Measurements from ENCODE around the gene RFNG. TPM values are rescaled to one million over a fixed set of nuclear protein-coding genes. Genes with fewer than 3 reads are reported as not detected.

Gene RFNG
- total RNA-seq, 1 experiment from 2014 or later, result 52.0 TPM

DNA sequence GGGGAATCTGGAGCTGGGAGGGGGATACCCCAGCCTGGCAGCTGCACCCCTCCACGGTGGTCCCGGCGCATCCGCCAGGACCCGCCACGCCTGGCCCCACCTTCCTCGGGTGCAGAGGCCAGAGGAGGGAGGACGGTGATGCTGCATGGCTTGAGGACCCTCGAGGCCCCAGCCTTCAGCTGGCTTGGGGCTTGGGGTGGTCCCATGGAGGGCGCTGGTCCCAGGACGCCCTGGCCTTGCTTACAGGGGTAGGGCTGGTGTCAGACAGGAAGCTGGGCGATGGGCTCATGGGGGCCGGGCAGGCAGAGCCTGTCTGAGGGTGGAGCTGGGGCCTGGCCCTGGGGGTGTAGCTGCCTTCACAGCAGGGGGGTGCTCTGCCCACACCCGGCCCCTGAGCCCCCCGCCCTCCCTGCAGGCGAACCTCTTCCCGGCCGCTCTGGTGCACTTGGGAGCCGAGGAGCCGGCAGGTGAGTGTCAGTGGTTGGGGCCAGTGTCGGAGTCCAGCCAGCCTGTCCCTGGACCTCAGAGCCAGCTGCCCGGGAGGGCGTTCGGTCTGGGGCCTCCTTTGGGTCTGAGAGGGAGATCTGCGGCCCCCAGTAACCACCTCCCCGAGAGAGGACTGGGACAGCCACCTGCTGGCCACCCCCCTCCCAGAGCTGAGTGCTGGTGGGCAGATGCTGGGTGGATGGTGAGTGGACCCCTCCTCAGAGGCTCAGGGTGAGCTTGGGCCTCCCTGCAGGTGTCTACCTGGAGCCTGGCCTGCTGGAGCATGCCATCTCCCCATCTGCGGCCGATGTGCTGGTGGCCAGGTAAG is 35.3 kb downstream of the RFNG start:
- no peak overlapping the region for H3K9ac ChIP-seq (ENCODE audit: low read length)
- no peak overlapping the region for H2AFZ ChIP-seq (ENCODE audit: low read depth, low read length, poor library complexity, severe bottlenecking)
- DNase-seq (ENCODE audit: low read depth, low spot score) (no peak), ATAC-seq (no peak)
- no peaks in the 10 kb centered on the region for H3K9me3 ChIP-seq (ENCODE audit: control insufficient read depth in 1 of 2, insufficient read depth in 1 of 2, low read depth in 1 of 2, low read length in 2 of 2)
- ChIA-PET POLR2A (interaction anchor here (0.9 kb wide), 1 partner anchor 57 kb away, joined by 3 read pairs; no protein-coding TSS in a partner anchor), RAD21 (ENCODE audit: low non-redundant PET in 1 of 2, low total read pairs in 2 of 2, uncharacterized antibody in 2 of 2, unreplicated experiment in 2 of 2) (no interaction called here), CTCF (no interaction called here)
- H3K27ac ChIP-seq (ENCODE audit: low read depth, low read length), result no peak overlapping the region; the same call in 1 of the 2 replicates
- peaks cover 0 to 10% of the 10 kb centered on the region in 2 experiments; a peak in 1 of 4 replicates for H3K36me3 ChIP-seq (ENCODE audit: control insufficient read depth in 1 of 2, insufficient read depth in 2 of 2, low read length in 2 of 2)
- H3K4me1 ChIP-seq (ENCODE audit: control insufficient read depth in 1 of 2, insufficient read depth in 2 of 2, low read length in 2 of 2), result peaks cover 21 to 31% of the 10 kb centered on the region in 2 experiments
- intact Hi-C loops (cut with micrococcal nuclease), result no loop called here
- H3K4me2 ChIP-seq (ENCODE audit: low read length), result no peak overlapping the region
- H4K20me1 ChIP-seq (ENCODE audit: insufficient read depth), result peaks cover under 1% of the 10 kb centered on the region; the same call in 1 of the 2 replicates
- no peak for TF ChIP-seq SRF (IDR thresholded peaks at IDR 0.05; ENCODE audit: low read depth)
- no peak for TF ChIP-seq RAD21 (IDR thresholded peaks at IDR 0.05; ENCODE audit: low read depth)
- TF ChIP-seq TCF7L2 (IDR thresholded peaks at IDR 0.05; ENCODE audit: borderline replicate concordance, extremely low read depth, insufficient read depth, insufficient read length), result no peak
- TF ChIP-seq JUND (IDR thresholded peaks at IDR 0.05), result no peak
- TF ChIP-seq CBX3 (IDR thresholded peaks at IDR 0.05; ENCODE audit: low read depth), result no peak
- no peak for TF ChIP-seq YY1 (IDR thresholded peaks at IDR 0.05; ENCODE audit: extremely low read depth, insufficient replicate concordance, low read depth, low read length)
- no peak for TF ChIP-seq EGR1 (IDR thresholded peaks at IDR 0.05; ENCODE audit: low read depth)
- no peak for TF ChIP-seq FOSL1 (IDR thresholded peaks at IDR 0.05; ENCODE audit: low read depth)
- H3K4me3 ChIP-seq (replicated peaks in 1 of 2; ENCODE audit: low read depth in 1 of 2, low read length in 2 of 2), result no peak overlapping the region
- BruUV-seq (replicated peaks), result no TSS peak
- H3K27me3 ChIP-seq (ENCODE audit: insufficient read depth, low read length), result no peaks in the 10 kb centered on the region
- no peaks in the 10 kb centered on the region for H3K9me2 ChIP-seq (ENCODE audit: insufficient read depth)
- peaks cover 20% of the 10 kb centered on the region for H3K79me2 ChIP-seq (ENCODE audit: insufficient read depth, low read length)

DNA sequence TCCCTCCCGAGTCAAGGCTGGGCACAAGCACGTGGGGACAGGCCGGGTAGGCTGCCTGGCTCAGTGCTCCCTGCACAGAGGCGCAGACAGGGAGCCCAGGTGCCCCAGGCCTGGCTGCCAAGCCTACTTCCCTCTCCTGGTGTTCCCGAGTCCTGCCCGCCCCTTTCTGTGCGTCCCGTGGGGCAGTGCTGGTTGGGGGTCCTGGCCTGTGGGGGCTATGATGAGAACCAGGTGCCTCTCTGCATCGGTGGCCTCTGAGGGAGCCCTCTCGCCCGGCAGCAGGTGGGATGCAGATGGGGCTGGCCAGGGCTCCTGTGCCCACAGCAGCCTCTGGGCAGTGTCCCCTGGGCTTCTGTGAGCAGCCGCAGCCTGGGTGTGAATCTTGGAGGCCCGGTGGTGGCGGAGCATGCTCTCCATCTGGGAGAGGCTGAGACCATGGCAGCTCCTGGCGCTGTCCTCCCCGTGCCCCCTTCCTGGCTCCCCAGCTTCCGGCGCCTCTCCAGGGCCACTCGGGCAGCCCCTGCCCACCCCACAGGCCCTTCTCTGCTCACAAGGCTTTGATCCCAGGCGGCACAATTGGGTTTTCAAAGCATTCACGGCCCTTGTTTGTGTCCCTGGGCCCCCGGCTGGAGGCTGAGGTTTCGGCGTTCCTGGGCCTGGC is 36.2 kb downstream of the RFNG start:
- DNase-seq (ENCODE audit: low read depth, low spot score), result no peak
- Histone ChIP-seq H3K9me3 (ENCODE audit: control insufficient read depth in 1 of 2, insufficient read depth in 1 of 2, low read depth in 1 of 2, low read length in 2 of 2) (no peaks in the 10 kb centered on the region), H3K9me2 (ENCODE audit: insufficient read depth) (no peaks in the 10 kb centered on the region), H3K9ac (ENCODE audit: low read length) (no peak overlapping the region), H3K4me1 (ENCODE audit: control insufficient read depth in 1 of 2, insufficient read depth in 2 of 2, low read length in 2 of 2) (peaks cover 20 to 23% of the 10 kb centered on the region in 2 experiments), H3K4me3 (replicated peaks in 1 of 2; ENCODE audit: low read depth in 1 of 2, low read length in 2 of 2) (no peak overlapping the region), H4K20me1 (ENCODE audit: insufficient read depth) (no peaks in the 10 kb centered on the region; the same call in 1 of the 2 replicates), H3K27me3 (ENCODE audit: insufficient read depth, low read length) (no peaks in the 10 kb centered on the region), H3K4me2 (ENCODE audit: low read length) (no peak overlapping the region), H2AFZ (ENCODE audit: low read depth, low read length, poor library complexity, severe bottlenecking) (no peak overlapping the region), H3K36me3 (ENCODE audit: control insufficient read depth in 1 of 2, insufficient read depth in 2 of 2, low read length in 2 of 2) (peaks cover 0 to 10% of the 10 kb centered on the region in 2 experiments; a peak in 1 of 4 replicates), H3K79me2 (ENCODE audit: insufficient read depth, low read length) (peaks cover 12% of the 10 kb centered on the region), H3K27ac (ENCODE audit: low read depth, low read length) (no peak overlapping the region; the same call in 1 of the 2 replicates)
- CTCF ChIA-PET, result no interaction called here
- no peak for ATAC-seq
- TF ChIP-seq SRF (IDR thresholded peaks at IDR 0.05; ENCODE audit: low read depth) (no peak), TCF7L2 (IDR thresholded peaks at IDR 0.05; ENCODE audit: borderline replicate concordance, extremely low read depth, insufficient read depth, insufficient read length) (no peak), FOSL1 (IDR thresholded peaks at IDR 0.05; ENCODE audit: low read depth) (no peak), ZNF274 (IDR thresholded peaks at IDR 0.05; ENCODE audit: low read depth, low read length) (no peak), EZH2 (IDR thresholded peaks at IDR 0.05) (no peak), EZH2phosphoT487 (IDR thresholded peaks at IDR 0.05; ENCODE audit: borderline replicate concordance) (no peak), EGR1 (IDR thresholded peaks at IDR 0.05; ENCODE audit: low read depth) (no peak)
- TF ChIP-seq, protein P1, sequence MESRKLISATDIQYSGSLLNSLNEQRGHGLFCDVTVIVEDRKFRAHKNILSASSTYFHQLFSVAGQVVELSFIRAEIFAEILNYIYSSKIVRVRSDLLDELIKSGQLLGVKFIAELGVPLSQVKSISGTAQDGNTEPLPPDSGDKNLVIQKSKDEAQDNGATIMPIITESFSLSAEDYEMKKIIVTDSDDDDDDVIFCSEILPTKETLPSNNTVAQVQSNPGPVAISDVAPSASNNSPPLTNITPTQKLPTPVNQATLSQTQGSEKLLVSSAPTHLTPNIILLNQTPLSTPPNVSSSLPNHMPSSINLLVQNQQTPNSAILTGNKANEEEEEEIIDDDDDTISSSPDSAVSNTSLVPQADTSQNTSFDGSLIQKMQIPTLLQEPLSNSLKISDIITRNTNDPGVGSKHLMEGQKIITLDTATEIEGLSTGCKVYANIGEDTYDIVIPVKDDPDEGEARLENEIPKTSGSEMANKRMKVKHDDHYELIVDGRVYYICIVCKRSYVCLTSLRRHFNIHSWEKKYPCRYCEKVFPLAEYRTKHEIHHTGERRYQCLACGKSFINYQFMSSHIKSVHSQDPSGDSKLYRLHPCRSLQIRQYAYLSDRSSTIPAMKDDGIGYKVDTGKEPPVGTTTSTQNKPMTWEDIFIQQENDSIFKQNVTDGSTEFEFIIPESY (IDR thresholded peaks at IDR 0.05; ENCODE audit: extremely low read depth, insufficient replicate concordance, low read length), result no peak
- TF ChIP-seq, protein P2, sequence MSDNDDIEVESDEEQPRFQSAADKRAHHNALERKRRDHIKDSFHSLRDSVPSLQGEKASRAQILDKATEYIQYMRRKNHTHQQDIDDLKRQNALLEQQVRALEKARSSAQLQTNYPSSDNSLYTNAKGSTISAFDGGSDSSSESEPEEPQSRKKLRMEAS (IDR thresholded peaks at IDR 0.05), result no peak
- RAD21 ChIA-PET (ENCODE audit: low non-redundant PET in 1 of 2, low total read pairs in 2 of 2, uncharacterized antibody in 2 of 2, unreplicated experiment in 2 of 2), result no interaction called here
- BruUV-seq (replicated peaks), result no TSS peak
- POLR2A ChIA-PET, result no interaction called here
- intact Hi-C loops (cut with micrococcal nuclease), result no loop called here
